Putamen (tissue), 1 donor: ENCODE data around the gene GALNT14.

Experiments
- DNase-seq: peaks from one replicate; pipeline ENCODE4 v3.0.0-alpha.2; 2016; ENCODE audit warnings: low spot score

Gene GALNT14

DNA sequence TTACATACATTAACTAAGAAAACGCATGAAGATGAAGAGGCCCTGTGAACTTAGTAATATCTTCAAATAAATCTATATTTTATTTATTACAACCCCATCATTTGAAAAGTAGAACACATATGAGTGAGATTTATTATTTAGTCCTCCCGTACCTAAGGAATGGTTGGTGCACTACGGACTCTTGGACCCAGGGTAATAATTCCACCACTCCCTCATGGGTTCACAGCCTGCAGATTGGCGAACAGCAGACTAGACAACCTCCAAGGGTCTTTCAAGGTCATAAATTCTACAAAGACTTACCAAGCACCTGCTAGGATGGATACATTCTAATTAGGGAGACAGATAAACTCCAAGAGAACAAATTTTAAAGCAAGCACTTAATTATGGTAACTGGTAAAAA, 51.6 kb downstream of the GALNT14 start:
- DNase-seq, result no peak

DNA sequence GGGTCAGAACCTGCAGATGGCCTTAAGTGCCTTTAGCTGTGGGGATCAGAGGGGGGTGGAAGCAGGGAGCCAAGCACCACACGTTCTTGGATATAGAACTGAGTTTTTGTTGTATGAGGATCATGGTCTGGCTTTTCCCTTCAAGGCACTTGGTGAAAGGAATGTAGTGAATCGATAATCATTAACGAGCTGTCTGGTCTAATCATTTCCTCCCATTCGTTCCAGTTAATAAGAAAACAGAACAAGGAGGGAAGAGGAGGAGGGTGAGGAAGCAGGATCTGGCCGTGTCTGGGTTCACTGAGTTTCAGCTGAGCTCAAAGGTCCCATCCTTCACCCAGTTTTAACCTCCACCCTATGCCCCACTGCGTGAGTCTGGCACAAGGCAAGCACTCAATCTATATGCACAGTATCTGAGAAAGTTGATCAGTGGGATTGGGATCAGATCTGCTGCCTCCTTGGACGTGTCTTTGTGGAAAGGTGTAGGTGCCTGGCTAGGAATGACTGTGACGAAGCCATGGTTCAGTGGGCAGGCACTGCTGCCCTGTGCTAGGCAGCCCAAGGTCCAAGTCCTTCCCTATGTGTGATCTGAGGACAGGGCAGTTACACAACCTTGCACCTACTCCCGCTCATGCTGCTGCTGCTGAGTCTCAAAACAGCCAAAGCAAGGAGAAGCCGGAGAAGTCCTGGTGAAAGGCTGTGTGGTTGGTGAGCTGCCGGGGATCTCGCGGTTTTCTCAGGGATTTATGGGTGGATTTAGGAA, 54.8 kb downstream of the GALNT14 start:
- DNase-seq, result no peak

DNA sequence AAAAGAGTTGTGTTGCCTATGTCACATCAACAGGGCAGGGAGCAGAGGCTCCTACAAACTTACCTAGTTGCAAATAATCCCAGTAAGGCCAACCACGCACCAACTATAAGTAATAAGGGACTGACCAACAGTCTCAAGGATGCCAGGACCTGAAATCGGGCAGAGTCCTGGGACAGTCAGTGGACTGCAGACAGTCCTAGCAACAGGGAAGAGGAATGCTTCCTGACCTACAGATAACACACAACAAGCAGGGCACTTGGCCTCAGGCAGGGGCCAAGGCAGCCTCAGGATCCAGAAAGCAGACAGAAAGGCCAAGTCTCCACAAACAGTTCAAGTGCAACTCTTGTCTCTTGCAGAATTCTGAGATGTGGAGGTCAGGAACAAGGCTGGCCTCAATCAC, 56.2 kb downstream of the GALNT14 start:
- DNase-seq, result no peak

DNA sequence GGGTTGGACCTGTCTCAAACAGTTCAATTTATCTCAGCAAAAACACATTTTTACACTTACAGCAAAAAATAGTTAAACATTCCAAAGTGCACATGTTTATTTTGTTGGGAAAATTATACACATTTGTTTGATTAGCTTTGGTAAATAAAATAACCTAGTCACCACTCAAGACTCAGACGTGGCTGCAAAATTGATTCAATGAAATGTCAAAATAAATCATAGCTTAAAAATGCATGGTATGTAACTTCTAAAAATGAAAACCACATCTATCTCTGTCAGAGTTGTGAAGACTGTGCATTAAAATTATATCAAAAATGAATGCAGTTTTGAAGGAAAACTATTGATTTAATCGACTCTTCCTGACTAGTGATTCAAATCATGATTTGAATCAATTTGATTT, 56.7 kb downstream of the GALNT14 start:
- no peak for DNase-seq

DNA sequence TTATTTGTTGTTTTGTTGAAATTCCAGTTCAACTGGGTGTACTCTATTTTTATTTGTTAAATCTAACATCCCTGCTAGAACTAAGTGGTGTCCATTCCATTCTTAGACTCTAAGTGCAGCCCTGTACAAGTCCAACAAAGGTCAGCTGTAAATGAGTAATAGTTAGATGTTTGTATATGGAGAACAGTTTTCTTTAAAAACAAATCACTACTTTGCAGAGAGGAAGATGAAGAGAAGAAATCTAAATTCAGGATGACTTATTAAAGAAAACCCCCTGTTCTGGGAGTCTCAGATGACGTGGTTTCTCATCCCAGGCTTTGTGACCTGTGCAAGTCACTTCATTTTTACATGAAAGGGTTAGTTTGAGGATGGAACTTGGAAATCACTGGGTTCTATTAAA, 57.9 kb downstream of the GALNT14 start:
- no peak for DNase-seq

DNA sequence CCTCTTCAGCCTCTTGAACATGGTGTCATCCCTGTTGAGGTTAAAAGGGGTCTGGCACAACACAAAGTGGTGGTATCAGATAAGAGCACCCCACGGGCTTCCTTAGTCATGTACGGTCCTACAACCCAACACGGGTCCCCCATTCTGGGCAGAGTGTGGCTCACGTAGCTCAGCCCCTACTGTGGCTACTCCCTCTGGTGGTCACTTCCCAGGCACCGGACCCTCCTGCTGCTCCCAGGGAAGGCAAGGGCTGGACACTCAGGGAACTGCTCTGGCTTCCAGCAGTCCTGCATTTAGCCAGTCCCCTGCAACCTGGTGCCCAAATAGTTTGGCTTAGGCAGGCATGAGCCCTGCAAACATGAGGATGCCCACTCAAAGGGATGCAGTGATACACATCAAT, 58.6 kb downstream of the GALNT14 start:
- DNase-seq, result no peak

DNA sequence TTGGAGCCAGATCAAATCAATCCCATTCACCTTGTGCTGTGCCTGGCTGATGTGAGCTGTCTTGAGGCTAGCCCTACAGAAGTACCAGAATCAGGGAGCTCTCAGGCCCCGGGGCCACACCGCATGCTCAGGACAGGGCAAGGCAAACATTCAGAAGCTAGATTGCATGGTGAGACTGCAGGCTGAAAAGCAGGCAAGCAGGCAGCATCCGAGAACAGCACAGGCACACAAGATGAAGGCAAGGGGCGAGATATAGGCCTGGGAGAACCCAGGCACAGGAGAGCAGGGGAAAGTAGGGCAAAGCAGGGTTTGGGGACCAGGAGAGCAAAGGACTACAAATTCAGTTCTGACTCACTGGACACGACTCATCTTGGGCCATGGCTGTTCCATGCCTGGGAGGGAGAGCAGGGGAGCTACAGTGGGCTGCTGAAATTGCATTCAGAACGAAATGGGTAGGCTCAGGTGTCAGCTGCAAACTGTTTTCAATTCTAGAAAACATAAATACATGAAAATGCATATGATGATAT, 59.6 kb downstream of the GALNT14 start:
- DNase-seq, result no peak

DNA sequence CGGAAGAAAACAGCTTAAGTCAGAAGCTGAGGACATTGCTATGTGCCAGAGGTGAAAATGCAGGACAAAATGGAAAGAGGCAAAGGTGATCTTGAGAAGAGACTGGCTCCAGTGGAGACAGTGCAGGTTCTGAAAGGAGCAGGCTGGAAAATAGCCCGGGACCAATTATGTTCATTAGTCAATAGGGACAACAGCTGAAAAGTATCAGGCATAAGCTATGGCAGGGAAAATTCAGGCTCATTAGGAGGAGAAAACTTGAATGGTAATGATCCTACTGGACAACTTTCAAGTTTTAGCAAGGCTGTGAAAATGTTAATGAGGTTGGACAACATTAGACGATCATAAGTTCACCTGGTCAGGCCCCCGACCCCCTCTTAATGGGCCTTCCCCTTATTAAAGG, 60.2 kb downstream of the GALNT14 start:
- no peak for DNase-seq

DNA sequence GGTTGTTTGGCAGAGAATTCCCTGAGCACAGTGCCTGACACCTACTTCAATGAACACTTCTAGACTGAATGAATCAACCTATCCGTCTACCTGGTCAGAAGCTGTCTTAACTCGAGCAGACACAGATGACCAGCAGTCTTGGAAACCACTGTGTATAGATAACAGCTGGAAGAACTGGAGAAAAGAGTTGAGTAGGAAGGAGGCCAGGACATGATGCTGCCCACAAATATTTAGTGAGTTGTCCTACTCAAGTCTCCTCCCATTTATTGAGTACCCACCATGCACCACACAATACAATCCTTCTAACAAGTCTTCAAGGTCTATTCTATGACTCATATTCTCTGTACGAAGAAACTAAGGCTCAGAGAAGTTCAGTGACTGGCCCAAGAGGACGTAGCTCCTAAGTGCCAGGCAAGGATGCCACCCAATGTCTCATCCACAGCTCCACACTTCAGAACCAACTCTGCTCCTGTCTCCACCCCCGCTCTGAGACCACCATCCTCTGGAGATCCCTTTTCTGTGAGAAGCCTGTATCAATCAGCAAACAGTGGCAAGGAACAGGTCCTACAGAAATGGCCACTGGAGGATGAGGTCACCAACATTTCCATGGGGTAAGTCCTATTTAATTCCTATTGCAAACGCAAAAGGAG, 62.2 kb downstream of the GALNT14 start:
- no peak for DNase-seq

DNA sequence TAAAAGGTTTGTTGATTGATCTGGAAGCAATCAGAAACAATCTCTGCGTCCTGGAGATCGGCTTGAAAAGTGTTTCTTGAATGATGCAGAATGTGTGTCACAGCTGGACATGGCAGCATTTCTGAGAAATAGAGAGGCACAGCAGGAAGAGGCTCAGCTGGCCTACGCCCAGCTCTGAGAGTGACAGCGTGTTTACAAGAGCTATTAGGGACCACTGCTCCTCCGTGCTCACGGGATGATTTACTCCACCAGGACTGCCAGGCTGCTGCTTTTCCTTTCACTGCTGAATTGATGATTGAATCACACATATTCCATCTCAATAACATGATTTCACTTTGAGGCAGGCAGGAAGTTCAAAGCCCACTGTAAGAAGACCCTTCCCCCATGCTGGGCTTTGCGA, 62.8 kb downstream of the GALNT14 start:
- DNase-seq, result no peak

DNA sequence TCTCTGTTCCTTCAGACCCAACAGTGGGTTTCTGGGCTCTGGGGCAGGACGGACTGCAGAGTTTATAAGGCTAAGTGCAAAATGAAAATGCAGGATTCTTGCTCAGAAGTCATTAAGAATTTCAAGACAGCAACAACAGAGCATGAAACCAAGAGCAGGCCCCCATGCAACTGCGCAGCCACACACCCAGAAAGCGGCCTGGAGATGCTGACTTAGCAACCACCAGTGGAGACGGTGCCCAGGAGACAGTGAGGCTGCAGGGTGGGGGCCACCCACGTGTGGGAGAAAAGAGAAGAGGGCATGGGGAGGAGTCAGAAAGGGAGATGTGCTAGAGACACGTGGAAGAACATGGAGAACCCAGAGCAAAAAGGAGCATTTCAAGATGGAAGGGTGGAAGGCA, 66.5 kb downstream of the GALNT14 start:
- DNase-seq, result no peak

DNA sequence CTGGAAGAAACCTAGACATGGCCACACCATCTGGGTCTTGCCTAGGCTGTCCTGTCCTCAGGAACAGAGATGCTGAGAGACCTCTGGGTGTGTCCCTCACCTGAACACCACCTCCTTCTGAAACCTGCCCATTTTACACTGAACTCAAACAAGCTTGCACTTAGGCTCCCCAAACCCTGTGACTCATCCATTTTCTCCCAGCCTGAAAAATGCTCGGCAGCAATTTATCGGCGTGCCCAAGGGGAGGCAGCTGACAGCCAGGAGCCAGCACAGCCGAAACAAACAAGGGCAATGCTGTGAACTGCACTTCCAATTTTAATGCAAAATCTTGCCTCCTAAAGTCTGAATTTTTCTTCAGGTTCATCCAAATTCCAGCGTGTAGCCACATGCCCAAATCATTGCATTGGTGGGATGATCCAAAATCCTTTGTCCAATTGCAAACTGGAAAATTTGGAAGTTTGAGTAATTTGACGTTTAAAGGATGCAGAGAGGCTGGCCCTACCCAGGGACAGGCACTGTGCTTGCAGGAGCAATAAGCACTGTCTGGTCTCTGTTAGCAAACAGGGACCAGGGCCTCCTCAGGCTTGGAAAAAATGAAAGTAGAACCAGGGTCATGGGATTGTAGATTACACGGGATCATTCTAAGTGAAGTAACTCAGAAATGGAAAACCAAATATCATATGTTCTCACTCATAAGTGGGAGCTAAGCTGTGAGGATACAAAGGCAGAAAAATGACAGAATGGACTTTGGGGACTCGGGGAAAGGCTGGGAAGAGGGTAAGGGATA, 67.7 kb downstream of the GALNT14 start:
- DNase-seq, result no peak

DNA sequence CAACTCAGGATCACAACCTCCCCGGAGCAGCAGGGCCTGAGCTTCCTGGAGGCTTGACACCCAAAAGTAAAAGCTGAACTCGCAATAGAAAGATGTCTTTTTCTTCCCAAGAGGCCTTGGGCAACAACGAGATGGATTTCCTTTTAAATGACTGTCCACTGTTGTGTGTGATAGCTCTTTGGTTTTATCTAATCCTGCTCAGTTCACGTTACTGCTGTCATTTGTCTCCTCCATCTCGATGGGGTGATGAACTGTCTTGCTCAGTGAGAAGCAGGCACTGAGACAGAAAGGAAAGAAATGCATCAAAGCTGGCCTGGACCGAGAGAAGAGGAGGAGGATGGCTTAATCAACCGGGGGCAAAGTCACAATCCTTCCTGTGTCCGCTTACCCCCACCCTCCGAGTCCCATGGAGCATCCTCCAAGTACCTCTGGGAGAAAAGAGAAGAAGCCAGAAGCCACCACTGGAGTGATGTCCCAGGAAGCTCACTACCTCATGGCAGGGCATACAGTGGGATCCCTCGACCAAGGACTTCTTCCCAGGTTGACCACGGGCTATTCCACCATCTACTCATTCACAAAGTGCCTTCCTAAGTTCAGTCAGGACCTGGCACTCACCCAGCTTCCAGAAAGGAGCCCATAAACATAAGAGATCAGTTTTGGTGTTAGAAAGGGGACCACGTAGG, 68.5 kb downstream of the GALNT14 start:
- DNase-seq, result no peak

DNA sequence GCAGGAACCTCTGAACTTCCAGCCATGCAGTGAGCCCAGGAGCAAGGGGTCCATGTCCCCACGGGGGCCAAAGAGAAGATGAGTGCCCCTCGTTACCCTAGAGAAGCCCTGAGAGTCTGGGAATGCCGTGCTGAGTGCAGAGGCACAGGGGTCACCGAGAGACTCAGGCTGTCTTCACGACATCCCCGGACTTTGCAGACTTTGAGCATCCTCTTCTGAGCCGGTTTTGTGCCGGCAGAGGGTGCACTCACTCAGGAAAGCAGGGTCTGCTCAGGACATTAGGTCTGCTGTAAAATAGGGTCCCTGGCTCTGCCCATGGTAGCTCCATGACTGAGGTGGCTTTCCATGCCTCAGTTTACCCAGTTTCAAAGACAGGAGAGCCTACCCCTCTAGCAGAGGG, 71.0 kb downstream of the GALNT14 start:
- no peak for DNase-seq

DNA sequence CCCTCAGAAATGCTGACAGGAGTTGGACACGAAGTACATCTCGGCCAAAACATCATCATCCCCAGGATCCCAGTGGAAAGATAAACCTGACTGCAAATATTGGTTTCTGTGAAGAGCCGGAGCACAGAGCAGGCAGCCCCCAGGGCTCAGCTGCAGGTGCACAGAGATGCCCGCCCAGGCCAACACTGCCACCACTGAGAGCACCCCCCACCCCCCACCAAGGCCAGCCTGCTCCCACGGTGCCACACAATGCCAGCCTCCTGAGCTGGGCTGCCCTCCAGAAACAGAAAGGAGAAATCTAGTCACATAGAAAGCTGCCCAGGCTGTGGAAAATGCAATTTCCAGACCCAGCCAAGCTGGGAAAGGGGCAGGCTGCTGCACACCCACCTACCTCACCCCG, 71.7 kb downstream of the GALNT14 start:
- DNase-seq, result no peak

DNA sequence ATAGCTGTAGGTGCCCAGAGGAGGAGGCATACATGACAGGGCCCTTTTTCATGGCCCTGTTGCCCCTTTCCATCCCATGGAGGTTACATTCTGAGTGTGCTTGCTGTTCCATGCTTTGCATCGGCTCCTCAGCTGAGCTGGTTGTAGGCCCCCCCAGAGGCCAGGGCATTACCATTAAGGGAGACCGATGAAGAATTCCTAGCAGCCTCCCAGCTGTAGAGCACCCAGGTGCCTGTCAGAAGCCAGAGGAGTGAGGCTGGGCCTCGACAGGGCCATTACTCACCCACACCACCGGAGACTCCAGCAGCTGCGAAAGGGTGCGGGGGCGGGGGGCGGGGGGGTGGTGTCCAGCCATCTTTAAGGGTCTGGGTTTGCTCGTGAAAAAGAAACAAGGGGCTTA, 72.2 kb downstream of the GALNT14 start:
- DNase-seq, result no peak

DNA sequence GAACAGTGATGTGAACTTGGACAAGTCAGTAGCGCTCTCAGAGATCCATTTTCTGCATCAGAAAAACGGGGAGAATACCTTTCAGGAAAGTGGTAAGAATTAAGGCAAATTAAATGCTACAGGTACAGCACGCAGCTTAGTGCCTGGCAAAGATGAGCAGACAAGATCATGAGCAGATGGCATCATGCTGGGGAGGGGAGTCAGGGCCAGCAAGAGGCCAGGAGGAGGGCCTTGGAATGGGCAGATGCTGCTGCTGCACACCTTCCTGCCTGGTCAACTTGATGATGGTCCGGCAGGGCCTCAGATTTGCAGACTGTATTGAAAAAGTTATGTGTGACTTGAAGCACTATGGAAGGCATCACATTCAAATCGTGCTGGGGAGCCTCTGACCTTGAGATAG, 72.9 kb downstream of the GALNT14 start:
- no peak for DNase-seq

DNA sequence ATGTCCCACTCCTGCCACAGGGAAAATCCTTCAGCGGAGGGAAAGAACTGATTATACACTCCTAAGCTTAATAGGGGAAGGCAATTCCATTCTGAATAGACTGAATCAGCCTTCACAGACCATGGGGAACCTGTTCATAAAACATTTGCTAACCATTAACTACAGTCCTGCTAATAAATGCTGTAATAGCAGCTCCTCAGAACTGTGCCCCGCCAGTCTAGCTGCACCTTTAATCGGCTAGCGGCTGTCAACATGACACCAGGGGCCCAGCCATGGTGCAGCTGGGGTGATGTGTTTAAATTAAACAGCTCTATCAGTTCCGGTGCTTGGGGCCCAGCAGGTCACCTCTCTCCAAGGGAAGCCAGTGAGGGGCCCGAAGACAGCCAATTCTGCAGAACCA, 77.8 kb downstream of the GALNT14 start:
- no peak for DNase-seq

DNA sequence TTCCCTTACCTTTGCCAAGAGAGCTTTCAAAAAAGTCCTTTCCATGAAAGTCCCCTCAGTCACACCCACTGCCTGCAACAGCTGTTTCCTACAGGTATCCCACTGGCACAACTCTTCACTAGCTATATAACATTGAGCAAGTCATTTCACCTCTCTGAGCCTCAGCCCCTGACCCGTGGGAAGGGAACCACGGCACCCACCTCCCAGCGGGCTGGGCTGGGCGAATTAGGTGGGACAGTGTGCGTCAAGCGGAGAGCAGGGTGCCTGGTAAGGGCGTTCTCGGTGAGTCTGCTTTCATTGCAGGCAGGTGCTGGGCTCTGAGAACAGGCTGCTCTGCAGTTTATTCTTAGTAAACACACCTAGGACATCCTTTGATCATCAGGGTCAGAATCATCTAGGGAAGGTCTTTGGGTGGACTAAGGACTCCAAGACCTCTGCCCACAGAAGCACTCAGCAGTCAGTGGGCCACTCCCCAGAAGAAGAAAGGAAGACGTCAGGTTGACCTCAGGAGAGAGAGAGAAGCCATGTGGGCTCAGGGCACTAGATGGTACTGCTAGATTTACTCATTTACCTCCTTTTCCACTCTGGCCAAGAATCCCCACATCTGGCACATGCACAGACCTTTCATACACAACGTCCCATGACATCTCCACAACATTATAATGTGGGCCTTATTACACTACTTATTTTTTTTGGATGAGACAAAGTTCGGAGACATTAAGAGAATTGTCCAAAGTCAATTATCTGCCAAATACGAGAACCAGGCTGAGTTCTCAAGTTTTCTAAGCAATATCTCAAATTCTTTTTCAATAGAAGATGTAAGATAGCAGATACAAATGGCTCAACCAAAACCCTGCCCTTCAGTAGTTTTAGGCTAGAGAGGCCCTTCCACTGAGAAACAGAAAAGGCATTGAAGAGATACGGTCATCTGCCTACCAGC, 79.9 kb downstream of the GALNT14 start:
- DNase-seq, result no peak

DNA sequence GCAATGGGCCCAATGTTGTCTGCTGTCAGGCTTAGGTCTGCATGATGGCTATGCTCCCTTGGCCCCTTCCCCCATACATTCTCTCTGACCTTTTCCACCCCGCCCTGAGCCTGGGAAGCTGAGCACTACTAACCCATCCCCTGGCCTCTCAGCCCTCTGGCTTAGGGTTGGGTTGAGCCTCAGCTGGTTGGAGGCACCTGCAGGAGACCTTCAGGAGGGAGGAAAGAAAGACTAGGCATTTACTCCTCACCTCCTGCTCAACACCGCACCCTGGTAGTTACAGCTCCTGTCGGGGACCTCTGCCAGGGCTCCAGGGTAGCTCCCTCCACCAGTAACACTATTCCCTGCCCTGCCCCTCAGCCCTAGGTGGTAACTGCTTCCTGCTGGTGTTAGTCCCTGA, 80.5 kb downstream of the GALNT14 start:
- no peak for DNase-seq

DNA sequence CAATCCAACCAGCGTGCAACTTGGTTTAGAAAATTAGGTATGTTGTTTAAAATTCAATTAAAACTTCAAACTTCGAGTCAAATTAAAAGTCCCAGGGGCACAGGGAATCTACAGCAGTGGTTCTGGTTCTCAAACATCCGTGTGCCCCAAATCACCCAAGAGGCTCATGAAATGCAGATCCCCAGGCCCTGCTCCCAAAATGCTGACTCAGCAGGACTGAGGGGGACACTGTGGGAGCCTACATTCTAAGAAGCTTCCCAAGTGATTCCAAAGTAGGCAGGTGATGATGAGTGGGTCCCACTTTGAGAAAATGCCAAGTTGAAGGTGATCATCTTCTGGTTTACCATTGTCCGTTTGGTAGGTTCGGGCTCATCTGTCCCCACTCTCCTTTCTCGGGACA, 82.3 kb downstream of the GALNT14 start:
- DNase-seq, result no peak
